SKM-1 (cell line): ENCODE results near the gene ZNF236.
"Not testable (repeated sequence)": the region's sequence is repeated elsewhere in the genome, so short reads cannot be mapped to it uniquely, and the experiment has no call there.

Experiments used
- DNase-seq: peaks from one replicate; lab custom pipeline; 2025; ENCODE audit not compliant: unreplicated experiment; lab: John Stamatoyannopoulos, UW

Gene ZNF236

GRCh38 chr18:76985156-76985950, 163.0 kb downstream of the ZNF236 start:
- no peak for DNase-seq

GRCh38 chr18:76985951-76986236, 163.5 kb downstream of the ZNF236 start:
- no peak for DNase-seq

GRCh38 chr18:76986406-76986805, 164.0 kb downstream of the ZNF236 start:
- DNase-seq = no peak

GRCh38 chr18:76988031-76988826, 165.9 kb downstream of the ZNF236 start:
- DNase-seq = no peak

- DNase-seq = no peak
Observed at GRCh38 chr18:76988827-76989646, 166.7 kb downstream of the ZNF236 start.

- DNase-seq = no peak
Observed at GRCh38 chr18:76989647-76990190, 167.4 kb downstream of the ZNF236 start.

GRCh38 chr18:76990343-76991020, 168.1 kb downstream of the ZNF236 start:
- DNase-seq = not testable (repeated sequence)

GRCh38 chr18:76991021-76991688, 168.8 kb downstream of the ZNF236 start:
- DNase-seq = no peak

- no peak for DNase-seq
Observed at GRCh38 chr18:76992226-76993084, 170.1 kb downstream of the ZNF236 start.

GRCh38 chr18:76993085-76993382, 170.7 kb downstream of the ZNF236 start:
- DNase-seq = no peak

GRCh38 chr18:76993573-76993972, 171.2 kb downstream of the ZNF236 start:
- DNase-seq = no peak

GRCh38 chr18:76994086-76994654, 171.8 kb downstream of the ZNF236 start:
- DNase-seq = no peak

GRCh38 chr18:76995896-76996295, 173.5 kb downstream of the ZNF236 start:
- DNase-seq = no peak

GRCh38 chr18:76996429-76996828, 174.1 kb downstream of the ZNF236 start:
- DNase-seq = no peak

GRCh38 chr18:76997951-76998808, 175.8 kb downstream of the ZNF236 start:
- DNase-seq = no peak

GRCh38 chr18:76999077-76999476, 176.7 kb downstream of the ZNF236 start:
- no peak for DNase-seq

- DNase-seq = no peak
Observed at GRCh38 chr18:77000527-77000926, 178.2 kb downstream of the ZNF236 start.

GRCh38 chr18:77001041-77001440, 178.7 kb downstream of the ZNF236 start:
- no peak for DNase-seq
